NCI-H345 treated with DMSO at 0.1 percent for 48 hours (cell line): Measurements from ENCODE around the gene LMF1.

Experiments
- DNase-seq: peaks from one replicate; lab custom pipeline; 2025; ENCODE audit not compliant: unreplicated experiment; lab: John Stamatoyannopoulos, UW

Gene LMF1

DNA sequence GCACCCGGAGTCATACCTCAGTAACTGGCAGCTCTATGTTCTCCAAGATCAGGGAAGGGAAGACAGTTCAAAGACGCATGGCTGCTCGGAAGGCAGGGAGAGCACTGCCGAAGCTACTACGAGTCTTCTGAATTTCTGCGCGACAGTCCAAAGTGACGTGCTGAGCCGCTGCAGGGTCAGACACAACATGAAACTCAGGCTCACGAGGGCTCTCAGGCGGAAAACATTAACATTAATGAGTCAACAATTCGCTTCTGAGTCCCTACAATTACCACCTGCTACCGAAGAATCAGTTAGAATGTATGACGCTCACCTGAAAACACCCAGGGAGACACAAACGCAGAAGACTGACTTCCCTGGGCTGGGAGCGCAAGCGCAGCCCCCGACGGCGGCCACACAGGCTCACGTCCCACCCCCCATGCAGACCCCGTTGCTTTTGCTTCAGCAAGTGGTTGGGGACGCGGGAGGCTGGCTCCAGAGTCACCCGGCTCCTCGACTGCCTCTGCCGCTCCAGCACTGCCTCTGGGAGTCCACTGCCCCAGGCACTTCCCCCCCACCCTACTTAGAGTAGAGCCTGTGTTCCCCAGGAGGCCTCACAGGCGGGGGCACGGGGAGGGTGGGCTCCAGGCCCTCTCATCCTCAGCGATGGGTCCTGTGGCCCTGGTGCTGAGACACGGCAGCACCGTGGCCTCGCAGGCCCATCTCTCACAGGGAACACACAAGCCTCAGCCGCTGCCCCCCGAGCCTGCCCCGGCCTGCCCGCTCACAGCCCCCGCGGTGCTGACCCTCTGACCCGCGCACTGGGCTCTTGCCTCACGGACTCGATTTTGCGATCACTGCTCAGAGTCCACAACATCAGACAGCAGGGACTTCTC is 38.9 kb downstream of the LMF1 start:
- DNase-seq, result no peak

DNA sequence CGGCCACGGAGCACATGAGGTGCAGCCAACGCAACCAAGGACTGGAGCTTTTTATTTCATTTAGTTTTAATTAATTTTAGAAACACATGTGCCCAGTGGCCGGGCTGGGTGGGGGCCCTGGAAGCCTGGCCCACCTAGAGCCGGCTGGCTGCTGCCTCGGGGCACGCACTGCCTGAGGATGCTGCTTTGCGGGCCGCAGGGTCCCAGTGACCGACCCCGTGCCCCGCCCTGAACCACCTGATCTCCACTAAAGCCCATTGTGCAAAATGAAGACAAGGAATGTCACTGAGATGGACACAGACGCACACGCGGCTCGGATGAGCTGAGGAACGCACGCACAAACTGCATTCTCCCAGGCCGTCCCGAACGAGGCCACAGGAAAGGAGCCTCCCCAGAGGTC is 39.6 kb downstream of the LMF1 start:
- DNase-seq, result no peak

GRCh38 chr16:930511-930910 is 40.3 kb downstream of the LMF1 start:
- no peak for DNase-seq

- DNase-seq, result no peak
Observed at GRCh38 chr16:930076-930475, 40.7 kb downstream of the LMF1 start.

DNA sequence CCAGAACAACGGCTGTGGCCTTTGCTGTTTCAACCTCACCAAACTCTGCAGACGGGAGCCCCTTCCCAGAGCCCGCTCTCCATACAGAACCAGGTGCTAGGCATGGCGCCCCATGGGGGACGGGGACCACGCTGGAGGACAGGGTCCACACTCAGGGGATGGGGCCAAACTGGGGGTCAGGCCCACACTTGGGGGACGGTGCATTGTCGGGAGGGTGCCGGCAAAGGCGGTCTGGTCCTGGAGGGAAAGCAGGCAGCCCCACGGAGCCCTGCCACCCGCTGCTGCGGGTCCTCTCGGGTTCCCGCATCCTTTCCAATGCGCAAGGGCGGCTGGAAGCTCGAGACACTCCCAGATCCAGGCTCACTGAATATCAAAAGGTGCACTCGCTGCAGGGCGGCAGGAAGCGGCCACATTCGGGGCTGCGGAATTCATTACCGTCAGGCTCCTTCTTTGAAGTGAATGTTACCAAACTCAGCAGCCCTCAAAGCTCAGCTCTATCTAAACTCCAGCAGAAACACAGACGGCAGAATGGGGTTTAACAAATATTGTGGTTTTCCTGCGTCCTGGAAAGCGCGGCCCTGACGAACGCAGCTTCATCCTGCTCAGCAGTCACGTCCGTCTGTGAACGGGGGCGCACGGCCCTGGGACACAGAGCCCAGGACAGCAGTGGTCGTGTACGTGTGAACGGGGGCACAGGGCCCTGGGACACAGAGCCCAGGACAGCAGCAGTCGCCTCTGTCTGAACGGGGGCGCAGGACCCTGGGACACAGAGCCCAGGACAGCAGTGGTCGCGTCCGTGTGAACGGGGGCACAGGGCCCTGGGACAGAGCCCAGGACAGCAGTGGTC is 41.3 kb downstream of the LMF1 start:
- DNase-seq, result no peak

- no peak for DNase-seq
Observed at GRCh38 chr16:928526-928925, 42.3 kb downstream of the LMF1 start.

DNA sequence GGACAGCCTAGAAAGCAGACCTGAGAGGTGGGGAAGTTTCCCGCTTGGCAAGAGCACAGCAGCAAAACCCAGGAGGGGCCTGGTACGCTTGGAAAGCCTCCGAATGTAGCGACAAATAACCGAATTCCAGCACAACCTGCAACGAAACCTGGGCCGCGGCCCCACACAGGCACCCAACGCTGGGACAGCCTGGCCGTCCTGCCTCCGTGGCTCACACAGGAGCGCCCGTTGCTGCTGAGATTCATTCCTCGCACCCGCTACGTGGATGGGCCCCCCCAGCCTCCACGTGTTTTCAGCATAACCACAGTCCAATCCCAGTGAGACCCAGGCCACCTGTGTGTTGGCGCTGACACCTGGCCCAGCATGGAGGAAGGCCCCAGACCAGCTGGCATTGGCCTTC is 42.9 kb downstream of the LMF1 start:
- no peak for DNase-seq

- no peak for DNase-seq
Observed at GRCh38 chr16:927406-927805, 43.4 kb downstream of the LMF1 start.

DNA sequence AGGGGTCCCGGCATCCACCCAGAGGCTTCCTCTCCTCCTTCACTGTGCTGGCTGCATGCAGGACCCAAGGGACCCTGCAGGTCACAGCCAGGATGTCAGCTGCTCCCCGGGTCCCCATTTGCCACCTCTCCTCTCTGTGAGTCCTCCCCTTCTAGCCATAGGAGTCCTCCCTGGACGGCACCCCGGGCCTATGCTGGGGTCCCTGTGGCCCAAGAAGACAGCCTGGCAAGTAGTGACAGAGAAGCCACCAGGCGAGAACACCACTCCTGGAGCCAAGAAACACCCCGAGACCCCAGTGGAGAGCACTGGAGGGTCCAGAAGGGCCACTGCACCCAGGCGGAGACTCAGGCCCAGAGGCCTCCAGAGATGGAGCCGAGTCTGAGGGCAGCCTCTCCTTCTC is 44.1 kb downstream of the LMF1 start:
- DNase-seq, result no peak

DNA sequence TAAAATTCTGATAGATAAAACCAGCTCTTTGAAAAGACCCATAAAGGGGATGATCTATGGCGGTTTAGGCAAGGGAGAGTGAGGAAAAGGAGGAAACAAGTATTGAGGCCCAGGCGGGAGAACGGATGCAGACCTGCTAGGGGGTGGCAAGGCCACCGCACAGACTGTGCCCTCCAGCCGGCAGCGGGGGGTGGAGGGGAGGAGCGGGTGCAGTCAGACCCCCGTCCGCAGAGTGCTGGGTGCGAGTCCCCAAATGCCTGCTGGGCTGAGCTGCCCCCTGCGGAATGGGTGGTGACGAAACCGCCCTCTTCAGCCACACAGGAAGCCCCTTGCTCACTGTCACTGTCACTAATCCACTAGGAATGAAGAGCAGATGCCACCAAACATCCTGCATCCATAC is 46.0 kb downstream of the LMF1 start:
- no peak for DNase-seq

GRCh38 chr16:924063-924462 is 46.7 kb downstream of the LMF1 start:
- no peak for DNase-seq

DNA sequence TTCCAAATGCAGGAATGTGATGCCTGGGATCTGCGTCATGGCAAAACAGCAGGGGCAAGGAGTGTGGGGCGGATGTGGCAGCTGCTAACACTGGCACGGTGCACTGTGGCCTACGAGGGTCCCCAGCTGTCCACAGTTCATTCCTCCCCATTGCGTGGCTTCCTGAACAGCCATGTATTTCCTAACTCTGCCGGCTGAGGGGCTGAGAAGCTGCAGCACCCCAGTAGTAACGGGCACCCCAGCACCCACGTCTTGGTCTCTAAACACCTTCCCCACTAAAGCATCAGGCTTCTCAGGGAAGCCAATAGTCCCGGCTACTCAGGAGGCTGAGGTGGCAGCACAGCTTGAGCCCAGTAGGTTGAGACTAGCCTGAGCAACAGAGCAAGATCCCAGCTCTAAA is 47.6 kb downstream of the LMF1 start:
- no peak for DNase-seq

- no peak for DNase-seq
Observed at GRCh38 chr16:922051-922450, 48.7 kb downstream of the LMF1 start.

DNA sequence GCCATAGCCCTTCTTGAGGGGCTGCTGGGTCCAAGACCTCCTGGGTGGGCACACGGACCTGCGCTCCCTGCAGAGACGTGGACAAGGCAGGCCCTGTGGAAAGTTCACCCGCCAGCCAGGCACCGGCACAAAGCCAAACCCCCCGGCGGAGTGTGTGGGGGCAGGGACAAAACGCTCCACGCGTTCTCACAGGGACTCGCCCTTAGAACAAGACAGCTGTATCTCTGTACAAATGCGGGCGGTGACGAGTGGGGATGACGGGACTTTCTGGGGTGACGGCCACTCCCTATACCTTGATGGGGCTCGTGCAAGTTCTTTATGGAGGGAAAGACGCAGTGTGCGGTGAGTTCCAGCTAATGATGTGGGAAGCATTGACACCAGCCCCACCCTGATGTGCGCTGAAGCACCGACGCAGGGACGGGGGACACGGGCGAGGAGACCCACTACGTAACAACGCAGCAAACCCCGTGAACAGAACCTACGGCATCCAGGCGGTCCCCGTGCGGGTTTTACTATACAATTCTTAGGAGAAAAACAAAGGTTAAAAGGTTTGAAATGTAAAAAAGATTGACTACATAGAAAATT is 49.4 kb downstream of the LMF1 start:
- no peak for DNase-seq

GRCh38 chr16:920717-921116 is 50.1 kb downstream of the LMF1 start:
- DNase-seq, result no peak

DNA sequence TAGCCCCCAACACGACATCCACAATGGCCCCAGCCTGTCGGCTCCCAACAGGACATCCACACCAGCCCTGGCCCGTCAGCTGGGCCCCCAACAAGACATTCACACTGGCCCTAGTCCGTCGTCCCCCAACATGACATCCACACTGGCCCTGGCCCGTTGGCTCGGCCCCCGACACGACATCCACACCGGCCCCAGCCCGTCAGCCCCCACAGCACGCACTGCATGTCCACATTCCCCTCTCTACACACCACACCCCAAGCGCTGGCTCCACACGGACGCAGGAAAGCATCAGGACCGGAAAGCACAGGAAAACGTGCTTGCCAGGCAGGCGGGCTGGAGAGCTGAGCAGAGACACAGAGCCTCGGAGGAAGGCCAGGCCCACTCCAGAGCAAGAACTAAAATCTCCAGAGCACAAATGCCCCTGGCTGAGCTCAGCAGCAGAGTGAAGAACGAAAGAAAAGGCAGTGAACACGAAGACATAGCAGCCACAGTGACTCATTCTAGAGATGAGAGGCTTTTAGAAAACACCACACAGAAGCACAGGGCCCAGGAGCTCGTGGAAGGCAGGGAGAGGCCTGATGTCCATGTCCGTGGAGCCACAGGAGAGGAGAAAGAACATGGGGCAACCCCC is 50.6 kb downstream of the LMF1 start:
- DNase-seq, result no peak

DNA sequence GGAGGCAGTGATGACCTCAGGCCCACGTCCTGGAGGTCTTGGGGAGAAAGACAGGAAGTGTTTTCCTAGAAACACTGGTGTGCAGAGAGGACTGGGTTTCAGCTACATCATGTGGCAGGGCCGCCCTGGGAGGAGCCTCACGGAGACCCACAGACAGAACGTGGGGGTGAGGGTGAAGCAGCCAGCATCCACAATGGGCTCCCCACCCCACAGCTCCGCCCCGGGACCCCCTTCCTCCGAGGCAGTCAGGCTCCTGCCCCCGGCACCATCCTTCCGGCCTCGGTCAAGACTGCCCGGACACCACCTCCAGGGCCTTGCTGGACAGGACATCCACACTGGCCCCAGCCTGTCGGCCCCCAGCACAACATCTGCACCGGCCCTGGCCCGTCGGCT is 51.1 kb downstream of the LMF1 start:
- no peak for DNase-seq

DNA sequence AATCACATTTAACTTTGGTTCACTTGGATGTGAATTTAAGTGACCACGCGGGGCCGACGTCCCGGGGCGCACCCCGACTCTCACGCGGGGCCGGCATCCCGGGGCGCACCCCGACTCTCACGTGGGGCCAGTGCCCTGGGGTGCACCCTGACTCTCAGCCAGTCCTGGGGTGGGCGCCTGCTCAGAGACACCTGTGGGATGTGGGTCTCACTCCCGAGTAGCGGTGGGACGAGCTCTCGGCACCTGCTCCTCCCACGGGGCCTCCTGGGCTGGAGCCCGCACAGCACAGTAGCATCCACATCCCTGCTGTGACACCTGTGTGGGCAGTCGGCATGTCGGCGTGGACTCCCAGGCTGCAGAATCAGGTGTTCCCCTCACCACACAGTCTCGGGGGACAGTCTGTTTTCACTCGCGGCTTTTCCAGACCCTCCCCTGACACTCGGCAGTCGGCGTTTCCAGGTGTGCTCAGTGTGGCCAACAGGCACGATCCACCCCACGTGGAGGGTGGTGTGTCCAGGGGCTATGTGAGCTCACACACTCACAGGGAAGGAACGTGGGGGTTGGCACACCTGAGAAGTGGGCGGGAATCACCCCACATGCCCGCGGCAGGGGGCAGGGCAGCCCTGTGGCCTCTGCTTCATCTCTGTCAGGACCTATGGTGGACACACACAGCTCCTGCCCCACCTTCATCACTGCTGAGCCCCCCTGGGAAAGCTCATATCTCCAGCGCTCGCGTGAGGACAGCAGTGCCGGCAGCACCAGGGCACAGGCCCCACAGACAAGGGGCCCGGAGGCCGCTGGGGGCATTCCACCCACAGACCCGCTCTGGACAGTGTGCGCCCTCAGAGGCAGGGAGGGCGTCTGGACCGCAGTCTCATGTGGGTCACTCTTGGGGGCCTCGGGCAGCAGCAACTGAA is 51.8 kb downstream of the LMF1 start:
- no peak for DNase-seq

DNA sequence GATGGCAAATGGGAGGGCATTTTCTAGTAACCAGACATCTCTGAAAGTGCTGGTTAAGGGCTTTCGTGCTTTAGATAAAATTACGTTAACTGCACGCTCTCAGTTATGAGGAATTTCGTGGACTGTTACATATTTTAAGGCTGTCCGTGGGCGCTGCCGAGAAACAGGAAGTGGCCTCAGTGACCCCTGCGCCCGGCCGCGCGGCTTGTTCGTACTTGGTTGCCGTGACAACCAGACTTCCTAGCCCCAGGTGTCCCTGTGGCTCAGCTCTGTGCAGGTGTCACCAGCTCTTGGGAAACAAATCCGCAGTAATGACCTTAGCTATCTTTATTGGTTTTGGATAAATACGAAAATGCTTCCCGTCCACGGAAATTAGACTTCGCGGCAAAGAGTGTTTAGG is 52.7 kb downstream of the LMF1 start:
- DNase-seq, result no peak

DNA sequence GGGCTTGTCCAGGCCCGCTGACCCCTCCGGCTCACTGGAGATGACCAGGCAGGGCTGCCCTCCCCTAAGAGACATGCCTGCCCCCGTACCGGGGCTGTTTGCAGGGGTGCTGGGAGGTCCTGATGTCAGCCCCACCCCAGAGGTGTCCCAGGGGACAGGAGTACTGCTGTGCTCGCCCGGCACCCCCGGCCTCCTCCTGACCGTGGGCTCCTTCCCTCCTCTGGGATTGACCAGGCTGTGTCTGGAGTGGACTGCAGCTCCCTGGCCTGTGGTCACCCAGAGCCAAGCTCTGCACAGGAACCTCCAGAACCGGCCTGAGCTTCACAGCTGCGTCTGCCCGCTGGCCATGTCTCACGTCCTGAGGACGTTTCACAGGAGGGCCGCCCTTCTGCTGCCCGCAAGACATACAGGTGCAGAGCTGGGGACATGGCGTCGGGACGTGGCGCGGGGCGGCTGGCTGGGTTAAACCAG is 53.2 kb downstream of the LMF1 start:
- no peak for DNase-seq
